ENCODE results near the gene ARFGAP1. TPM values are rescaled to one million over a fixed set of nuclear protein-coding genes. Genes with fewer than 3 reads are reported as not detected.
"Not testable (repeated sequence)": the region's sequence is repeated elsewhere in the genome, so short reads cannot be mapped to it uniquely, and the experiment has no call there.

ARFGAP1 gene
- total RNA-seq, 1 donor from 2014 or later: 128 TPM

GRCh38 chr20:63331741-63332400 is 59.3 kb downstream of the ARFGAP1 start:
- Mint-ChIP-seq H3K9me3 (peaks cover 6% of the 10 kb centered on the region), H3K27ac (ENCODE audit: unreplicated experiment) (no peak overlapping the region), H3K36me3 (ENCODE audit: low read depth) (peaks cover 6% of the 10 kb centered on the region), H3K4me3 (no peak overlapping the region), H3K4me1 (peaks cover 8% of the 10 kb centered on the region), H3K27me3 (ENCODE audit: low read depth) (peaks cover 3% of the 10 kb centered on the region)
- DNase-seq (ENCODE audit: low read depth, low spot score): no peak
- no peak for TF ChIP-seq CTCF (conservative IDR thresholded peaks at IDR 0.05)

GRCh38 chr20:63332488-63333240 is 60.1 kb downstream of the ARFGAP1 start:
- TF ChIP-seq CTCF (conservative IDR thresholded peaks at IDR 0.05): no peak
- H3K27me3 Mint-ChIP-seq (ENCODE audit: low read depth): peaks cover 9% of the 10 kb centered on the region
- H3K4me1 Mint-ChIP-seq: peaks cover 8% of the 10 kb centered on the region
- peaks cover 6% of the 10 kb centered on the region for H3K36me3 Mint-ChIP-seq (ENCODE audit: low read depth)
- no peak overlapping the region for H3K4me3 Mint-ChIP-seq
- H3K9me3 Mint-ChIP-seq: peaks cover 6% of the 10 kb centered on the region
- no peak for DNase-seq (ENCODE audit: low read depth, low spot score)
- no peak overlapping the region for H3K27ac Mint-ChIP-seq (ENCODE audit: unreplicated experiment)

GRCh38 chr20:63333241-63333836 is 60.7 kb downstream of the ARFGAP1 start:
- peaks cover 8% of the 10 kb centered on the region for H3K4me1 Mint-ChIP-seq
- DNase-seq (ENCODE audit: low read depth, low spot score): no peak
- peaks cover 6% of the 10 kb centered on the region for H3K9me3 Mint-ChIP-seq
- peaks cover 6% of the 10 kb centered on the region for H3K36me3 Mint-ChIP-seq (ENCODE audit: low read depth)
- TF ChIP-seq CTCF (conservative IDR thresholded peaks at IDR 0.05): no peak
- no peak overlapping the region for H3K4me3 Mint-ChIP-seq
- peaks cover 12% of the 10 kb centered on the region for H3K27me3 Mint-ChIP-seq (ENCODE audit: low read depth)
- H3K27ac Mint-ChIP-seq (ENCODE audit: unreplicated experiment): no peak overlapping the region

GRCh38 chr20:63334356-63334755 is 61.7 kb downstream of the ARFGAP1 start:
- peaks cover 6% of the 10 kb centered on the region for H3K9me3 Mint-ChIP-seq
- DNase-seq (ENCODE audit: low read depth, low spot score): no peak
- H3K27ac Mint-ChIP-seq (ENCODE audit: unreplicated experiment): no peak overlapping the region
- no peak overlapping the region for H3K4me3 Mint-ChIP-seq
- peaks cover 6% of the 10 kb centered on the region for H3K36me3 Mint-ChIP-seq (ENCODE audit: low read depth)
- TF ChIP-seq CTCF (conservative IDR thresholded peaks at IDR 0.05): no peak
- H3K4me1 Mint-ChIP-seq: peaks cover 8% of the 10 kb centered on the region
- peaks cover 14% of the 10 kb centered on the region for H3K27me3 Mint-ChIP-seq (ENCODE audit: low read depth)

GRCh38 chr20:63335060-63335459 is 62.4 kb downstream of the ARFGAP1 start:
- not testable (repeated sequence) for H3K4me3 Mint-ChIP-seq; DNase-seq (ENCODE audit: low read depth, low spot score); H3K9me3 Mint-ChIP-seq; H3K27ac Mint-ChIP-seq (ENCODE audit: unreplicated experiment); H3K4me1 Mint-ChIP-seq; H3K36me3 Mint-ChIP-seq (ENCODE audit: low read depth)
- H3K27me3 Mint-ChIP-seq (ENCODE audit: low read depth): peaks cover 14% of the 10 kb centered on the region

GRCh38 chr20:63335711-63336110 is 63.1 kb downstream of the ARFGAP1 start:
- Mint-ChIP-seq H3K4me3 (no peak overlapping the region), H3K27me3 (ENCODE audit: low read depth) (peaks cover 14% of the 10 kb centered on the region), H3K36me3 (ENCODE audit: low read depth) (peaks cover 6% of the 10 kb centered on the region), H3K4me1 (peaks cover 8% of the 10 kb centered on the region), H3K9me3 (peaks cover 10% of the 10 kb centered on the region), H3K27ac (ENCODE audit: unreplicated experiment) (no peak overlapping the region)
- no peak for TF ChIP-seq CTCF (conservative IDR thresholded peaks at IDR 0.05)
- no peak for DNase-seq (ENCODE audit: low read depth, low spot score)
